HS-5 (cell line): Measurements from ENCODE around the gene SLC25A11.
"Not testable (repeated sequence)": the region's sequence is repeated elsewhere in the genome, so short reads cannot be mapped to it uniquely, and the experiment has no call there.

ENCODE experiments used
- DNase-seq: peaks from one replicate; pipeline ENCODE4 v3.0.0-alpha.2; 2012; ENCODE audit warnings: low read depth

SLC25A11 gene

DNA sequence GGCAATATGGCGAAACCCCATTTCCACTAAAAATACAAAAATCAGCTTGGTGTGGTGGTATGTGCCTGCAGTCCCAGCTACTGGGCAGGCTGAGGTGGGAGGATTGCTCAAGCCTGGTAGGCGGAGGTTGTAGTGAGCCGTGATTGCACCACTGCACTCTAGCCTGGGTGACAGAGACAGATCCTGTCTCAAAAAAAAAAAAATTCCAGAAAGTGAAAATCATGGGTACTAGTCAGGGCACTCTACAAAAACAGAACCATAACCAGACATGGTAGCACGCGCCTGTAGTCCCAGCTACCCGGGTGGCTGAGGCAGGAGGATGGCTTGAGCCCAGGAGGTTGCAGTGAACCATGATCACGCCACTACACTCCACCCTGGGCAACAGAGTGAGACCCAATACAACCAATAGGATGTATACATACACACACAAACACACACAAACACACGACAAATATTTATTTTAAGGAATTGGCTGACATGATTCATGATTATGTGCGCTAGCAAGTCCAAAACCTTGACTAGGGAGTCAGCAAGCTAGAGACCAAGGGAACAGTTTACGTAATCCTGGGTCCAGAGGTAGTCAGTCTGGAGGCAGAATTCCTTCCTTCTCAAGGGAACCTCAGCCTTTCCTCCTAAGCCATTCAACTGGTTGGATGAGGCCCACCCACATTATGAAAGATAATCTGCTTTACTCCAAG, 19.3 kb downstream of the SLC25A11 start:
- no peak for DNase-seq

DNA sequence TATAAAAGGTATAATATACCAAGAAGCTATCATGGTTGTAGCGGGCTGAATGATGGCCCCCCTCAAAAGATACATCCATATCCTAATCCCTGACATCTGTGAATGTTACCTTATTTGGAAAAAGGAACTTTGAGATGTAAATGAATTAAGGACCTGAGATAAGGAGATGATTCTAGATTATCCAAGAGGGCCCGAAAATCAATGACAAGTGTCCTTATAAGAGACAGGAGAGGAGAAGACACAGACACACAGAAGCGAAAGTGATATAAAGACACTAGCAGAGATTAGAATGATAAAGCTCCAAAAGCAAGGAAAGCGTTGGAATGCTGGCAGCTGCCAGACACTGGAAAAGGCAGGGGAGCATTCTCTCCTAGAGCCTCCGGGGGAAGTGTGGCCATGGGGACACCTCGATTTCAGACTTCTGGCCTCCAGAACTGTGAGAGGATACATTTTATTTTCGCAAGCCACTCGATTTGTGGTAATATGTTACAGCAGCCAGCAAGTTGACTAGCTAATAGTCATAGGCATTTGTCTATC, 20.3 kb downstream of the SLC25A11 start:
- DNase-seq = no peak

DNA sequence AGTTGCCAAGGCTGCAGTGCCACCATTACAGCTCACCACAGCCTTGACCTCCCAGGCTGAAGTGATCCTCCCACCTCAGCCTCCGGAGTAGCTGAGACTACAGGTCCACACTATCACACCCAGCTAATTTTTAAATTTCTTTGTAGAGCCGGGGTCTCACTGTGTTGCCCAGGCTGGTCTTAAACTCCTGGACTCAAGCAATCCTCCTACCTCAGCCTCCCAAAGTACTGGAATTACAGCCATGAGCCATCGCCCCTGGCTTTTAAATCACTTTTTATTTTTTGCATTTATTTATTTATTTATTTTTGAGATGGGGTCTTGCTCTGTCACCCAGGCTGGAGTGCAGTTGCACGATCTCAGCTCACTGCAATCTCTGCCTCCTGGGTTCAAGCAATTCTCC, 25.3 kb downstream of the SLC25A11 start:
- not testable (repeated sequence) for DNase-seq

DNA sequence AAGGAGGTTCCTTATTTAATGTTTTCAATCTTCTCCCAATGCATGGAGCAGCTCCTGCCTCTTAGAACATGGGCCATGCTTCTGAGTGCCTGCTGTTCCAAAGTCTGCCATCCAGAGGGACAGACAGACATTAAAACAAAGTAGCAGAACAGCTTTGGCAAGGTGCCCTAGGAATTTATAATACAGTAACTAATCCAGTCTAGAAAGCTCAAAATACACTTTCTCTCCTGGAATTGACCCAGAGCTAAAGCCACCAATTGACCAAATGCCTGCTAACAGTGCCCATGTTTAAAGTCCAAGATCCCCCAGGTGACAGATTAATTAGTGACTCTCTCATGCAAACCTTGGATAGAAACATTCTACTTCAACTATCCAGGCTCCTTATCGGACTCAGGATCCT, 25.9 kb downstream of the SLC25A11 start:
- DNase-seq = no peak

DNA sequence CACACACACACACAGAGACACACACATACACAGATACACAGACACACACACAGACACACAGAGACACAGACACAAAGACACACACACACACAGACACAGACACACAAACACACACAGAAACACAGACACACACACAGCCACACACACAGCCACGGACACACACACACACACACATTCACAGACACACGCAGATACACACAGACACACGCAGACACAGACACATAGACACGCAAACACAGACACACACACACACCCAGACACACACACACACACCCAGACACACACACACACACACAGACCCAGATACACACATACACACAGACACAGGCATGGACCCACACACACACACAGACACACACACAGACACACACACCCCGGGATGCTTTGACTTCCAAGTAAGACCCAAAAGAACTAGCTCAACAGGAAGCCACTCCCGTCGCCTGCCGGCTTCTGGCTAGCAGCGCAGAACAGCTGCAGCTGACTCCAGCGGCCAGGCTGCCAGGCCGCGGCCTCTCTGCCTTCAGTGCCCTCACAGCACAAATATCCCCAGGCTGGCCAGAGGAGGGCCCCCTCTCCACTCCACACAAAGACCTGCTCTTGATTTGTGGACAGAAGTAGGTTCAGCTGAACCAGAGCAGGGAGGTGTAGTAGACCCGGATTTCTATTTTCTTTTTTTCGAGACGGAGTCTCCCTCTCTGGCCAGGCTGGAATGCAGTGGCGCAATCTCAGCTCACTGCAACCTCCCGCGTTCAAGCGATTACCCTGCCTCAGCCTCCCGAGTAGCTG, 30.9 kb downstream of the SLC25A11 start:
- DNase-seq = peak; percentile 30

DNA sequence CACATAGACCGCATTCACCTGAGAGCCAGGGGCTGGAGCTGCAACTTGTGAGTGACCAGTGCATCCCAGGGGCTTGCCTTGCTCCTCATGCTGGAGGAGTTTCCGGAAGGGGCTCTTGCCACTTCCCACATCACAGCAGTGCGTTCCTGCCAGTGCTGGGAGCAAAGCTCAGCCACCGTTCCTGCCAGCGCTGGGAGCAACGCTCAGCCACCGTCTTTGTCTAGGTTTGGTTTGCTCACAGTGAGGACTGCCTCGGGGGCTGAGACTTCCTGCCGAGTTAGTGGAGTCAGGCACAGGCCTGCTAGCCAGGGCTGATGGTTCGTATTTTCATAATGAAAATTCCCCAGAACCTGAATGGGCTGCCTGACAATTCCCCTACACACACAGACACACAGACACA, 31.5 kb downstream of the SLC25A11 start:
- DNase-seq = no peak

DNA sequence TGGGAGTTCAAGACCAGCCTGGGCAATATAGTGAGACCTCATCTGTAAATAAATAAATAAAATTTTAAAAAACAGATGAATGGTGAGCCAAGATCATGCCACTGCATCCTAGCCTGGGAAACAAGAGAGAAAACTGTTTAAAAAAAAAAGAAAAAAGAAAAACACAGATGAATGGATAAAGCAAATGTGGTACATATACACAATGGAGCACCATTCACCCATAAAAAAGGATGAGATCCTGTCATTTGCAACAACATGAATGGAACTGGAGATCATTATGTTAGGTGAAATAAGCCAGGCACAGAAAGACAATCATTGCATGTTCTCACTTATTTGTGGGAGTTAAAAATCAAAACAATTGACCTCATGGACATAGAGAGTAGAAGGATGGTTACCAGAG, 33.2 kb downstream of the SLC25A11 start:
- DNase-seq = not testable (repeated sequence)

DNA sequence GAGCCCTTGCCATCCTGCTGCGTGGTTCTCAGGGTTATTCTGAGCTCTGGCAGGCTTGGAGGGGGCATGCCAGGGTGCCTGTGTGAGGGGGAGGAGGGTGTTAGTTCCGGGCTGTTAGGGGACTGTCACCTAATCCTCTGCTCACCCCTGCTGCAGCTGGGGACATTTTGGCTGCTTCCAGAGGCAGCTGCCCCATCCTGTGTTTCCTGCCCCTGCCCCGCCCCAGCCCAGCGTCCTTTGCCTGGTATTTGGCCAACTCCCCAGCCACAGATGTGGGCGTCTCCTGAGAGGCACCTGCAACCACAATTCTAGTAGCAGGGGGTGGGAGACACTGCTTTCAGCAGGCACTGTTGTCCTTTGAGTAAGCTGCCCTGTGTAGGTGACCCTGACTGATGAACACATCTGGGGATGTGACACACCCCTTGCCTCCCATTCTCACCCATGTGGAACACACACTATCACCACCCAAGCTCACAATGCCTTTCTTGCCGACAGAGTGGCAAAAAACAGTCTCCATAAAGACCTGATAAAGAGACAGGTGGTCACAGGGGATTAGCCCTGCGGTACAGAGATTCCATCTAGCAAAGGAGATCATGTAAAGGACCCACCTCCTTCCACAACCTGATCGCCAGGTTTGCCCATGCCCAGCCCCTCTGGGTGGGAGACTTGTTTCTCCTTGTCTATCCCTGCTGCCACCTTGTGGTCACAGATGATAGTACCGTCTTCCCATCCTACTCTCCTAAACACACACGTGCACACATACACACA, 36.6 kb downstream of the SLC25A11 start, which contains the start of gene CHRNE:
TSS of gene CHRNE (minus strand) at position 48 of the 768 bp plus-strand sequence. CDS start at position 13, 35 bp downstream.
- peak; percentile 45 for DNase-seq

DNA sequence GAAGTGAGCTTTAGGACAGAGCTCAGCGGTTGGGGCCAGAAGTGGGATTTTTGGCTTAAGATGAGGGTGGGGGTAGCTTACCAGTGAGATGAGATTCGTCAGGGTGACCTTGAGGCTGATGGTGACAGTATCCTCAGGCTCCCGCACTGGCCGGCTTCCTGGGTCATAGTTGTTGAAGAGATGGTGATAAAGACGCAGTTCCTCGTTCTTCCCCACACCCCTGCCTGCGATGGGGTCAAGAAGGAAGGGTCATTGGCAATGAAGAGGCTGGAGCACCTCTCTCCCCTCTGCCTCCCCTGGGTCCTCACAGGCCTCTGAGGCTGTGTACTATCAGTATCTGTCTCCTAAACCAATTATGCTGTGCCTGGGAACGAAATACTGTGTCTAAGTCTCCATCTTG, 37.3 kb downstream of the SLC25A11 start:
- no peak for DNase-seq

DNA sequence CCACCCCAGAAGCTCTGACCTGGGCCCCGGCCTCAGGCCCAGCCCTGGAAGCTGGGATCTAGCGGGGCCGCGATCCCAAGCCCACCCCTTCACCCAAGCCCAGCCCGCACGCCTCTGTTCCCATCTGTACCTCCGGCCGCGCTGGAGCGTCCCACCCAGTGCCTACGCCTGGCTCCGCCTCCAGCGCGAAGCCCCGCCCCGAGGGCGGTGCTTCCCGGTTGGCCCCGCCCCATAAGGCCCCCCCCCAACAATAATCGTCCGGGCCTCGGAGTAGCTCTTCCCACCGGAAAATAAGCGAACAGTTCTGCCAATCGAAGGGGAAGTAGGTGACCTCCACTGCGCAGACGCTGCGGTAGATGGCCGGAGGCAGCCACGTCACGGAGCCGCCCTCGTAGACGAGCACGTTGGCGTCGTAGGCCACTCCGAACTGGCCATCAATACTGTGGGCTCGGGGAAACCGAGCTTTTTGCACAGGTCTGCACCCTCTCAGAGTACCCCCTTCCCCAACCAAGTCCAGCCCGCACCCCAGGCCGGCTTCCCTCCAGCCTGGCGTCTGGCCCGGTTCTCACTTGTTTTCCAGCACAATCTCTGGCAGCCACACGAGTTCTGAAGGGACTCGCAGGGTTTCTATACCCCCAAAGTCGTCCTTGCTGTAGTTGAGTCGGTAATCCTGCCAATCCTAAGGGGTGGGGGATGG, 38.0 kb downstream of the SLC25A11 start:
- DNase-seq = no peak

DNA sequence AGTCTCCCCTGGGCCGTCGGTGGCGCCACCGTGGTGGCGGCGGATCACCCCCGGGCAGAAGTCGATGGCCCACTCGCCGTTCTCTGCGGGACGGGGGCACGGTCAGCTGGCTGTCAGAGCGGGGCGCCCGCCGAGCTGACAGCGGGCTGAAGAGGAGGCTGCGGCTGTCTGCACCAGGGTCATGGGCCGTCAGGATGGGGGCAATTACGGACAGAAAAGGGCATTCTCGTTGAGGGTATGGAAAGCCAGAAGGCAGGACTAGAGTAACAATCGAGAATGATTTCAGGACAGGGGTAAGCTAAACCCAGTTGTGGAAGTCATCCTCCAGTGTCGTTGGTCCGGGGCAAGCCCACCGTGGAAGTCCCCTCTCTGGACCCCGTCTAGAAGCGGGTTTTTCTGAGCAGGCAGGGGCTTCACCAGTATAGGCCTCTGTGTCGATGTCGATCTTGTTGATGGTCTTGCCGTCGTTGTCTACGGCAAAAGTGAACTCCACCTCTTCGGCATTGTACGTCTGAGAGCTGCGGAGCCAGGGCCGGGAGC, 38.7 kb downstream of the SLC25A11 start:
- no peak for DNase-seq

DNA sequence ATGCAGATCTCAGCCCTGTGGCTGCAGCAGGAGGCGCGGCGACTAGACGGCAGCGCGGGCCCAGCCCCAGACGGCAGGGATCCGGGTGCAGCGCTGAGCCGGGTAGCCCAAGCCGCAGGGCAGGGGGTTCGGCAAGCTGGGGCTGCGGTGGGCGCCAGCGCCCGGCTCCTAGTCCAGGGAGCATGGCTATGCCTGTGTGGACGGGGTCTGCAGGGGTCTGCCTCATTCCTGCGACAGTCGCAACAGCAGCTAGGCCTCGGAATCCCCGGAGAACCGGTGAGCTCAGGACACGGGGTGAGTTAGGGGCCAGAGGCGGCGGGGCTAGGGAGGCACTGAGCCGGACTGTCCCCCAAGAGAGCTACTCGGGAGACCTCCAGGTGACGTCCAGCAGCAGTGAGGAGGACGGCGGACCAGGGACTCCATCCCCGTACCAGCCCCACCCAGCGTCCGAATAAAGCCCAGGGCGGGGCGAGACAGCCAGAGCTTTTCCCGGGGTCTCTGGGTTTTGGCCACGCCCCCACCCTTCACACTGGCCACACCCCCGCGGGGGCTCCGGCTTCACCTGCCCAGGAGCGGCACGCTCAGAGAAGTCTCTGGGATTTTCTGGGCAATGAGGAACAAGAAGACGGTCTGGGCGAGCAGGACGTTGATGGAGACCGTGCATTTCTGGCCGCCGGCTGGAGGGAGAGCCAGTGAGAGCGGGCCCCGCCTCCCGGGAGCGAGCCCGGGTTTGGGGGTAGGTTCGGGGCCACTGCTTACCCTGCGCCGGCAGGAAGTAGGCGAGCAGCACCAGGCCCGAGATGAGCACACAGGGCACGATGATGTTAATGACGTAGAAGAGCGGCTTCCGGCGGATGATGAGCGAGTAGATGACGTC, 39.4 kb downstream of the SLC25A11 start:
- no peak for DNase-seq

DNA sequence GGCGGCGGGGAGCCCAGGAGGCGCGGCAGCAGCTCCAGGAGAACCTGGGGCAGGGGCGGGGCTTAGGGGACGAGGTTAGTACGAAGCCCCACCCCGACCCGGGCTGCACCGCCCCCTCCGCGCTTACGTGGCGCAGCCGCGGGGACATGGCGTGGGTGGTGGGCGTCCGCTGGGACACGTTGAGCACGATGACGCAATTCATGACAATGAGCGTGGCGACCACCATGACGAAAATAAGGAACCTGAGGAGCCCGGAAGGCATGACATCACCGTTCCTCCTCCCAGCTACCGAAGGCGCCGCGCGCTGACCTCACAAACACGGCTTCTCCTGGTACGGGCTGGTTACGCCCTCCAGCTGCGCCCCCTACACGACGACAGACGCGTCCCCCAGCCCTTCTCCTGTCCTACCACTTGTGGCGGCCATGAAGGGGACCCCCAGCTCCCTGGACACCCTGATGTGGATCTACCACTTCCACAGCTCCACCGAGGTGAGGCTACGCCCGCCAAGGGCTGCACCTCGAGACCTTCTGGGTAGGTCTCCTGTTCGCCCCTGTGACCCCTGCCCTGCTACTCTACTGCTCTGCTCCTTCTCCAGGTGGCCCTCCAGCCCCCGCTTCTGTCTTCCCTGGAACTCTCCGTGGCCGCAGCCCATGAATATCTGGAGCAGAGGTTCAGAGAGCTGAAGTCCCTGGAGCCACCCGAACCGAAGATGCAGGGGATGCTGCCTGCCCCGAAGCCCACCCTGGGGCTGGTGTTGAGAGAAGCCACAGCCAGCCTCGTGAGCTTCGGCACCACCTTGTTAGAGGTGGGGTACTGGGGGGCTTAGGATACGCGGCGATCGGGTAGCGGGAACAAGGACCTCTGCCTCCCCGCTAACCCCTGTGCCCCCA, 40.3 kb downstream of the SLC25A11 start, which contains the start of gene C17orf107:
TSS of gene C17orf107 (plus strand) at position 196 of the 890 bp plus-strand sequence. CDS start at position 423, 227 bp downstream.
- no peak for DNase-seq

DNA sequence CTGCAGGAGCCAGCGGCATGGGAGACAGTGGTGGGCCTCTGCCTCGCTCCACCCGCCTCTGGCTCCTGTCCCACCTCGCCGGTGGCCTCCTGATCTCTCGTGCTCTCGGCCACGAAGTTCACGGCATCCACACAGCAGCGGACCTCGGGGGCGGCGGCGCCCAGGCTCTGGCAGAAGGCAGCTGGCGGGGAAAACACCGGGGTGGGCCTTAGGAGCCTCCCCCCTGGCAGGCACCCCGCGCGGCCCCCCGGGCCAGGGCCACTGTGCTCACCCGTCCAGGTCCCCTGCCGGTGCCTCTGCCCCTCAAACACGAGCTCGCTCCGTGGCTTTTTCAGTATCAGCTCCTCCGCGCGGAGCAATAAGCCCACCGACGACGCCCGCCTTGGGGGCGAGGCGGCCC, 40.9 kb downstream of the SLC25A11 start:
- no peak for DNase-seq

DNA sequence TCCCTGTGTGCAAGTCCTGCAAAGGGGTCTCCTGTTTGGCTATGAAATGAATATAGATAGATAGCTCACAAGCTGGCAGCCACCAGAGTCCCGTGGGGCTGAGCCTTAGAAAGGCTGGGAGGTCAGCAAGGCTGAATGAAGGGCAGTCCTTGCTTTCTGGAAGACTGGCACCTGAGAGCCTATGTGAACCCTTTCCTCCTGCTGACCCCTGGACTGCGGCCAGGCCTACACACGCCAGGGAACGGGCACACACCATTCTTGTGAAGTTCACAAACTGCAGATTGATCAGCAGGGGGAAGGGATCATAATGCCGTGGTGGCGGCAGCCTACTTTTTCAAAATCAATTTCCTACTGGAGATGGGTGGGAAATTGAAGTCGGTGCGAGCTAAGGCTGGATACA, 41.5 kb downstream of the SLC25A11 start:
- no peak for DNase-seq

DNA sequence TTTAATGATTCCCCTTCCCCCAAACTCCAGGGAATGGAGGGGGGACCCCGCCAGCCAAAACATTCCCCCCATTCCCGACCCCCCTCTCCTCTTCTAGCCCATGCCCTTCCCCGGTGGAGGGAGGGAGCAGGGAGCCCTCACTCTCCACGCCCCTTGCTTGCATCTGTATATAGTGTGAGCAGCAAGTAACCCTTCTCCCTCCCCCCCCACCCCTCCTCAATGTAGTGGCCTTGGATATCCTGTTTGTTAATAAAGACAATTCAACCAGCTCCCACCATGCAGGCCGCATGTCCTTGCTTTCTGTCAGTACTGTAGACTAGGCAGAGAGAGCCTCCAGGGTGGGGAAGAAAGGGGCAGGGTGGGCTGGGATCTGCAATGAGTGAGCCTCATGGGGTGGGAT, 42.1 kb downstream of the SLC25A11 start:
- no peak for DNase-seq

DNA sequence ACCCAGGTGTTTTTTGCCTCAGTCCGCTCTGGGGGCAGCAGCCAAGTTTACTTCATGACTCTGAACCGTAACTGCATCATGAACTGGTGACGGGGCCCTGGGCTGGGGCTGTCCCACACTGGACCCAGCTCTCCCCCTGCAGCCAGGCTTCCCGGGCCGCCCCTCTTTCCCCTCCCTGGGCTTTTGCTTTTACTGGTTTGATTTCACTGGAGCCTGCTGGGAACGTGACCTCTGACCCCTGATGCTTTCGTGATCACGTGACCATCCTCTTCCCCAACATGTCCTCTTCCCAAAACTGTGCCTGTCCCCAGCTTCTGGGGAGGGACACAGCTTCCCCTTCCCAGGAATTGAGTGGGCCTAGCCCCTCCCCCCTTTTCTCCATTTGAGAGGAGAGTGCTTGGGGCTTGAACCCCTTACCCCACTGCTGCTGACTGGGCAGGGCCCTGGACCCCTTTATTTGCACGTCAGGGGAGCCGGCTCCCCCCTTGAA, 42.6 kb downstream of the SLC25A11 start:
- DNase-seq = no peak

DNA sequence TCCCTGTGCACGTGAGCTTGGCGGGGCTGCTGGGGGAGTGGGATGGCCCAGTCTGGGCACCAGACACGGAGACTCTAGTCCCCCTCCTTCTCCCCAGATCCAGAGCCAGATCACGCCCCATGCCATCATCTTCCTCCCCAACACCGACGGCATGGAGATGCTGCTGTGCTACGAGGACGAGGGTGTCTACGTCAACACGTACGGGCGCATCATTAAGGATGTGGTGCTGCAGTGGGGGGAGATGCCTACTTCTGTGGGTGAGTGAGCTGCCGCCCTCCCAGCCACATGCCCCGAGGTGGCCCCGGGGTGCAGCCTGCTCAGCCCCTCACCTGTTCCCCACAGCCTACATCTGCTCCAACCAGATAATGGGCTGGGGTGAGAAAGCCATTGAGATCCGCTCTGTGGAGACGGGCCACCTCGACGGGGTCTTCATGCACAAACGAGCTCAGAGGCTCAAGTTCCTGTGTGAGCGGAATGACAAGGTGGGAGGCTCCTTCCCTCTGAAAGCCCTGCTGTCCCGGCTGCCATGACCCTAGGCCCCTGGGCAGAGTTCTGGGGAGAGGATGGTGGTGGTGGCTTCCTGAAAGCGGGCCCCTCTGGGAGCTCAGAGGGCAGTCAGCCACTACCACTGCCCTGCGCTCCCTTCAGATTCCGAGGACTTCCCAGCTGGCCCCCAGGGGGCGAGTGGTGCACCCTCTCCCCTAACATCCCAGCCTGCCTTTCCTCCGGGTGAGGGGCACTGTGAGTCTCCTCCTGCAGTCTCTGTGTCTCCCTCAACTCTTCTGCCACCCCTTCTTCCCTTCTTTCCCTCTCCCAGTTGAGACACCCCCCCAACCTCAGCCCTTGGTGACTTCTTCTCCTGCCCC, 43.3 kb downstream of the SLC25A11 start:
- no peak for DNase-seq
